GM23248 (cell line): ENCODE data around the gene KRTAP20-2. TPM values are rescaled to one million over a fixed set of nuclear protein-coding genes. Genes with fewer than 3 reads are reported as not detected.

Experiments used
- DNase-seq: peaks from one replicate; pipeline ENCODE4 v3.0.0-alpha.2; 2015
- H2AFZ ChIP-seq: fragments of 200-600 bp; sonication (generic); 2 replicates; pipeline ENCODE4 v1.6.1; 2016; ENCODE audit warnings: antibody characterized with exemption
- H3F3A ChIP-seq: fragments of 200-600 bp; sonication (generic); 2 replicates; pipeline ENCODE4 v1.6.1; 2016; ENCODE audit warnings: mild to moderate bottlenecking, antibody characterized with exemption, mixed run types; ENCODE audit not compliant: insufficient read depth
- H3K27ac ChIP-seq: fragments of 200-600 bp; sonication (generic); 2 replicates; pipeline ENCODE4 v1.5.1; 2016; ENCODE audit warnings: mild to moderate bottlenecking
- H3K27me3 ChIP-seq: fragments of 200-600 bp; sonication (generic); replicated peaks from 2 replicates; pipeline ENCODE4 v1.6.1; 2016; ENCODE audit warnings: mild to moderate bottlenecking; ENCODE audit not compliant: insufficient read depth
- H3K36me3 ChIP-seq: fragments of 200-600 bp; sonication (generic); 2 replicates; pipeline ENCODE4 v1.6.1; 2016; ENCODE audit warnings: low read depth, mild to moderate bottlenecking
- H3K4me1 ChIP-seq: fragments of 200-600 bp; sonication (generic); 2 replicates; pipeline ENCODE4 v1.6.1; 2016; ENCODE audit warnings: mild to moderate bottlenecking; ENCODE audit not compliant: insufficient read depth
- H3K4me2 ChIP-seq: fragments of 200-600 bp; sonication (generic); one replicate; pipeline ENCODE4 v1.6.1; 2016; ENCODE audit warnings: mild to moderate bottlenecking; ENCODE audit not compliant: unreplicated experiment
- H3K4me3 ChIP-seq: fragments of 200-600 bp; sonication (generic); 2 replicates; pipeline ENCODE4 v1.5.1; 2016; ENCODE audit warnings: mild to moderate bottlenecking
- H3K79me2 ChIP-seq: fragments of 200-600 bp; sonication (generic); 2 replicates; pipeline ENCODE4 v1.6.1; 2016; ENCODE audit warnings: mild to moderate bottlenecking; ENCODE audit not compliant: insufficient read depth
- H3K9ac ChIP-seq: fragments of 200-600 bp; sonication (generic); 2 replicates; pipeline ENCODE4 v1.6.1; 2016; ENCODE audit warnings: mild to moderate bottlenecking
- H3K9me2 ChIP-seq: fragments of 200-600 bp; sonication (generic); 2 replicates; pipeline ENCODE4 v1.6.1; 2016; ENCODE audit warnings: mixed run types, mild to moderate bottlenecking, moderate library complexity; ENCODE audit not compliant: insufficient read depth
- H3K9me3 ChIP-seq: fragments of 200-600 bp; sonication (generic); one replicate; pipeline ENCODE4 v1.6.1; 2017; ENCODE audit warnings: low read depth
- H4K20me1 ChIP-seq: fragments of 200-600 bp; sonication (generic); 2 replicates; pipeline ENCODE4 v1.6.0; 2016; ENCODE audit not compliant: insufficient read depth
- EZH2 ChIP-seq: fragments of 200-600 bp; sonication (generic); IDR thresholded peaks from 2 replicates; pipeline ENCODE4 v1.6.1; 2018; ENCODE audit warnings: antibody characterized with exemption, mild to moderate bottlenecking; ENCODE audit not compliant: insufficient read depth, poor library complexity, severe bottlenecking
- EZH2phosphoT487 ChIP-seq: fragments of 200-600 bp; sonication (generic); IDR thresholded peaks from 2 replicates; pipeline ENCODE4 v1.6.1; 2018; ENCODE audit warnings: antibody characterized with exemption, moderate library complexity, mild to moderate bottlenecking, low read depth; ENCODE audit not compliant: insufficient read depth
- WGBS, 2 experiments: methylation state at CpG; one replicate each; pipeline ENCODE4 v1.1.6; 2015 to 2017; ENCODE audit warnings: low lambda C conversion rate in 2 of 2, low coverage in 1 of 2; ENCODE audit errors: missing lambda C conversion rate in 2 of 2; 5-methylcytosine and 5-hydroxymethylcytosine counted together
- in situ Hi-C: fragments of 300-500 bp; cut with MboI; formaldehyde crosslinking; loops from 2 replicates; pipeline ENCODE4 v1.15.0; 2020
- polyA plus RNA-seq: library from polyadenylated mRNA; unstranded; fragments of >200 nt; fragmentation: Nextera tagmentation; extraction: Ambion mirVana; gene quantifications from 2 replicates; pipeline ENCODE4 v1.2.1, GENCODE V29; 2016
- total RNA-seq: library from RNA; depleted of rRNA; stranded (reverse); fragments of >200 nt; shearing (Covaris generic); gene quantifications from 2 replicates; pipeline ENCODE4 v1.2.3, GENCODE V29; 2014; rRNA removed

Gene KRTAP20-2
- total RNA-seq (not detected in 2 replicates), polyA plus RNA-seq (not detected in 2 replicates)

DNA sequence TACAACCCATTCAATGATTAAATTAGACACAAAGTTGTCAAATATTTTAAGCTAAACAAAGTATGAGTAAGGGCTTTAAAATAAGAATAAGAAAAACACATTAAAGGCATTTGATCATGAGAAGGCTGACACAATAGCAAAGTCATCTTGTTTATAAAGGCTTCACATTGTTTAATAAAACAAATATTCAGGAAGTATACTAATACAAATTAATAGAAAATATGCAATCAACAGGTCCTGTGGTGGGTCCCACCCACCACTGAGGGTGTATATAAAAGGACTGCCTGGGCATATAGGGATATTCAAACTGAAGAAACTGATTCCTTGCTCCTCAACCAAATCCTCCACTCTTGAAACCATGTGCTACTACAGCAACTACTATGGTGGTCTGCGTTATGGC, at the start of gene KRTAP20-2:
Gene KRTAP20-2 (plus strand): TSS at position 301 of the 400 bp plus-strand sequence. CDS start 58 bp downstream, at position 359.
- Histone ChIP-seq H3K36me3 (no peaks in the 10 kb centered on the region), H3K79me2 (no peaks in the 10 kb centered on the region), H4K20me1 (no peaks in the 10 kb centered on the region), H3K4me3 (no peak within 1 kb of the TSS), H3K9ac (no peak within 1 kb of the TSS), H3K9me3 (no peaks in the 10 kb centered on the region), H2AFZ (no peak within 1 kb of the TSS), H3K4me2 (no peak within 1 kb of the TSS), H3K9me2 (no peaks in the 10 kb centered on the region), H3F3A (no peaks in the 10 kb centered on the region), H3K27me3 (no peaks in the 10 kb centered on the region), H3K27ac (no peak within 1 kb of the TSS), H3K4me1 (no peaks in the 10 kb centered on the region)
- no peak for DNase-seq
- TF ChIP-seq EZH2, result no peak
- no peak for TF ChIP-seq EZH2phosphoT487
- in situ Hi-C loops, result no loop called here
- WGBS, 2 experiments, result 21 to 31% methylated on average over 1 of the region's 1 CpG

DNA sequence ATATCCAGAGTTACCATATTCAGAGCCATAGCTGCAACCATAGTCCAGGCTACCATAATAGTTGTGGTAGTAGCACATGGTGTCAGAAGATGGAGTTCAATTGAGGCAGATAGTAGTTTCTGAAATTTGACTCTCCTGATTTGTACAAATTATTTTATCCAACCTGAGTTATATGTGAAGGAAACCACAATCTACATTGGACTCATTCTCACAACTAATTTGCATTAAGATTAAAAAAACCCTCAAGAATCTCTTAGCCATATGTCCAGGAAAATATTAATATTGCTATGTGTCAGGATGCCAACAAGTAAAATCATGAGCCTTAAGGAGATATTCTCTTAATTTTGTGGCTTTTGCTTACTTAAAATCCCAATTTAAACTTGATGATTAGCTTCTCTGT, 44.7 kb upstream of the KRTAP20-2 start, which contains the start of gene KRTAP22-2:
Gene KRTAP22-2 (minus strand): TSS at position 101 of the 400 bp plus-strand sequence.
- H4K20me1 ChIP-seq, result no peaks in the 10 kb centered on the region
- H3K36me3 ChIP-seq, result no peaks in the 10 kb centered on the region
- H2AFZ ChIP-seq, result no peak within 1 kb of the TSS
- DNase-seq, result no peak
- no peak for TF ChIP-seq EZH2phosphoT487
- H3K27ac ChIP-seq, result no peak within 1 kb of the TSS
- H3F3A ChIP-seq, result no peaks in the 10 kb centered on the region
- no peak within 1 kb of the TSS for H3K4me2 ChIP-seq
- H3K4me3 ChIP-seq, result no peak within 1 kb of the TSS
- in situ Hi-C loops, result no loop called here
- H3K4me1 ChIP-seq, result no peaks in the 10 kb centered on the region
- no peaks in the 10 kb centered on the region for H3K79me2 ChIP-seq
- H3K27me3 ChIP-seq, result no peaks in the 10 kb centered on the region
- H3K9me3 ChIP-seq, result no peaks in the 10 kb centered on the region
- H3K9ac ChIP-seq, result no peak within 1 kb of the TSS
- H3K9me2 ChIP-seq, result no peaks in the 10 kb centered on the region

- Histone ChIP-seq H3K4me3 (no peak within 1 kb of the TSS), H3K27me3 (no peaks in the 10 kb centered on the region), H3K79me2 (no peaks in the 10 kb centered on the region), H2AFZ (no peak within 1 kb of the TSS), H3K4me1 (no peaks in the 10 kb centered on the region), H3K36me3 (no peaks in the 10 kb centered on the region), H3F3A (no peaks in the 10 kb centered on the region), H3K9me2 (no peaks in the 10 kb centered on the region), H4K20me1 (no peaks in the 10 kb centered on the region), H3K4me2 (no peak within 1 kb of the TSS), H3K27ac (no peak within 1 kb of the TSS), H3K9ac (no peak within 1 kb of the TSS), H3K9me3 (no peaks in the 10 kb centered on the region)
- in situ Hi-C loops, result no loop called here
- DNase-seq, result no peak
- 40 to 43% methylated on average over 4 of the region's 4 CpGs for WGBS, 2 experiments
- TF ChIP-seq EZH2 (no peak), EZH2phosphoT487 (no peak)
Observed at GRCh38 chr21:30592140-30592539, 42.9 kb upstream of the KRTAP20-2 start, which contains the start of gene KRTAP6-3. TSS of gene KRTAP6-3 (plus strand) at chr21:30592440. CDS start at chr21:30592446, 6 bp downstream.

- no peak within 1 kb of the TSS for H3K4me3 ChIP-seq
- H3K9ac ChIP-seq, result no peak within 1 kb of the TSS
- H3K27me3 ChIP-seq, result no peaks in the 10 kb centered on the region
- in situ Hi-C loops, result no loop called here
- no peak within 1 kb of the TSS for H3K4me2 ChIP-seq
- no peak for DNase-seq
- H3K27ac ChIP-seq, result no peak within 1 kb of the TSS
- peaks cover 4% of the 10 kb centered on the region for H3K9me3 ChIP-seq
- TF ChIP-seq EZH2 (no peak), EZH2phosphoT487 (no peak)
- H3K9me2 ChIP-seq, result no peaks in the 10 kb centered on the region
- H4K20me1 ChIP-seq, result no peaks in the 10 kb centered on the region
- H3K4me1 ChIP-seq, result no peaks in the 10 kb centered on the region
- H3K79me2 ChIP-seq, result no peaks in the 10 kb centered on the region
- no peaks in the 10 kb centered on the region for H3K36me3 ChIP-seq
- WGBS, 2 experiments, result 62 to 78% methylated on average over 6 of the region's 6 CpGs
- no peak within 1 kb of the TSS for H2AFZ ChIP-seq
- H3F3A ChIP-seq, result no peaks in the 10 kb centered on the region
Observed at GRCh38 chr21:30598802-30599201, 36.2 kb upstream of the KRTAP20-2 start, which contains the start of gene KRTAP6-2. TSS of gene KRTAP6-2 (minus strand) at chr21:30598902. CDS start at chr21:30598874, 28 bp downstream.

DNA sequence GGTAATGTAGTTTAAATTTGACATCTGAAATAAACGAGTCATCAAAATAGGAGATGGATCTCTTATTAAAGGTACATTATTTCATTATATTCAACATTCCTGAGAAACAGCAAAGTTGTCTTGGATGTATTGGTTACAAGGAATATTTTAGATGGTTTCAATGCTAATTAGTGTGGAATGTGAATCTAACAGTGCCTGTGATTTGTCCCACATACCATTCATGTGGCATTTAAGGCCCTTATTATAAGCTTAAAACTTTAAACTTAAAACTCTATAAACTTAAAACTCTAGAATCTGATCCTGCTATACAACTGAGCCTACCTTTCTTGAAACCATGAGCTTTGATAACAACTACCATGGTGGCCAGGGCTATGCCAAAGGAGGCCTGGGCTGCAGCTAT, 34.2 kb upstream of the KRTAP20-2 start, which contains the start of gene KRTAP22-1:
Gene KRTAP22-1 (plus strand): TSS at position 301 of the 400 bp plus-strand sequence.
- Histone ChIP-seq H3F3A (no peaks in the 10 kb centered on the region), H3K79me2 (no peaks in the 10 kb centered on the region), H3K27me3 (no peaks in the 10 kb centered on the region), H2AFZ (no peak within 1 kb of the TSS), H3K4me2 (no peak within 1 kb of the TSS), H3K36me3 (no peaks in the 10 kb centered on the region), H3K9me2 (no peaks in the 10 kb centered on the region), H3K4me3 (no peak within 1 kb of the TSS), H3K27ac (no peak within 1 kb of the TSS), H3K9ac (no peak within 1 kb of the TSS), H3K9me3 (peaks cover 4% of the 10 kb centered on the region), H4K20me1 (no peaks in the 10 kb centered on the region), H3K4me1 (no peaks in the 10 kb centered on the region)
- DNase-seq, result no peak
- no peak for TF ChIP-seq EZH2
- no peak for TF ChIP-seq EZH2phosphoT487
- WGBS, 2 experiments, result 3 to 4% methylated on average over 1 of the region's 1 CpG
- in situ Hi-C loops, result no loop called here
